ENCODE results near the gene MACROH2A1.

MACROH2A1 gene

GRCh38 chr5:135353952-135354721, 44.9 kb downstream of the MACROH2A1 start:
- DNase-seq (ENCODE audit: low spot score) = no peak

DNA sequence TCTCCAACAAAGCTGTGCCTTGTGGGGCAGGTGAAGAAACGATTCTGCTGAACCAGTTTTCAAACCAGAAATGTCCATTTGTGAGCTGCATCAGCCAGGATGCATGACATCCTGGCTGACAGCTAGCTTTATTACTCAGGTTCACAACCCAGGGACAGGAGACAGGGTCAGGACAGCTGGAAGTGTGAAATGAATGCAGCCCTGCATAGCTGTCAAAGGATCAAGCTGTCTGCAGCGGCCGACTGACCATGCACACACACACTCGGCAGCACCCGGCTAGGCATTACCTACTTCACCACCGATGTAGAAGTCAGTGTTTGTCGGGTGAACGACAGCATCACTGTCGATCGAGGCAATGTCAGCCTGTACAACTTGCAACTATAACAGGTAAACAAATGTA, 48.5 kb downstream of the MACROH2A1 start:
- no peak for DNase-seq (ENCODE audit: low spot score)

- no peak for DNase-seq (ENCODE audit: low spot score)
Observed at GRCh38 chr5:135349886-135350285, 49.1 kb downstream of the MACROH2A1 start.

DNA sequence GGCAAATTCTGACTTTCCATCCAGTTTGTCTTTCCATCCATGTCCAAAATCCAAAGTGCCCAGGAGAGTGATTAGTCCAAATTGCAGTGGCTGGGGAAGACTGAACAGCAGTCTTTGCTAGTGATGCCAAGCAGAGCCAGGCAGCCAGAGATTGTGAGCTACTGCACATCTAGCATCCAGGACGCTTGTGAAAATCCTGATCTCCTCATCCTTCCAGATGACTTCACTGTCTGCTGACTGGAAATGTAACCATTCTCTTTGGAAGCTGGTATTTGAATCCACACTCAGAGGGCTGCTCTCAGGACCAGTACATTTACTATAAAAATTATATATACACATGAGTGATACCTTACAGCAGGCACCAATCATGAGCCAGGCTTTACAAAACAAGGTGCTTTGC, 49.6 kb downstream of the MACROH2A1 start:
- DNase-seq (ENCODE audit: low spot score) = no peak

GRCh38 chr5:135348918-135349317, 50.1 kb downstream of the MACROH2A1 start:
- no peak for DNase-seq (ENCODE audit: low spot score)

GRCh38 chr5:135347392-135347791, 51.6 kb downstream of the MACROH2A1 start:
- no peak for DNase-seq (ENCODE audit: low spot score)

GRCh38 chr5:135345956-135346731, 52.9 kb downstream of the MACROH2A1 start:
- DNase-seq (ENCODE audit: low spot score) = no peak

DNA sequence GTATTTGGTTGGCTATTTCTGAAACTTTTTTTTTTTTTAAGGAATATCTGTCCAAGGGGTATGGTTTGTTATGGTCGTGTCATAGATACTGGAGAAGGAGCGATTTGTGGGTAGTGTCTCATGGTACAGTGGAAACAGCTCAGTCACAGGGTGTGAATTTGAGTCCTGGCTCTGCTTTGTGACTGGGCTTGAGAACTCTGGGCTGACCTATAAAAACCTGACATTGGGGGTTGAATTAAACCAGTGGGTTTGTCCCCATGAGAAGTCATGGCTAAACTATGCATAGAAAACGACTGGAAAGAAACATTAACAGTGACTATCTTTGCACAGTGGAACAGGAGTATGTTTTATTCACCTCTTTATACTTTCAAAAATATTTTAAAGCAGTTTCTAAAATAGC, 54.7 kb downstream of the MACROH2A1 start:
- no peak for DNase-seq (ENCODE audit: low spot score)

DNA sequence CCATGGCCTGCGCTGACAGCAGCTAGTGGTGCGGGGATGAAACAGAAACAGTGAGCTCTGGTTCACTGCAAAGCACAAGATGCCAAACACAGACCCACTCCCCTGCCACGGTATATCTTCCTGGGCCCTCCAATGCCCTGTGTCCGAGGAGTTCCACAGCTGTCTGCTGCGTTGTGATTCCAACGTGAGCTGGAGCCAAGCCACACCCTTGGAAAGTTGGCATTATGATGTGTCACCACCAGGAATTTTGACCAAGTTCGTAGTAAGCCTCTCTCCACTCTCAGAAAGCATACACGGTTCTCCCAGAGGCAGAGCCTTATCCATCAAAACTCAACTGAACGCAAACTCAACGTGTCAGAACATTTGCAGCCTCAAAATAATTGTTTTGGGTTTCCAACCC, 55.6 kb downstream of the MACROH2A1 start:
- DNase-seq (ENCODE audit: low spot score) = no peak

DNA sequence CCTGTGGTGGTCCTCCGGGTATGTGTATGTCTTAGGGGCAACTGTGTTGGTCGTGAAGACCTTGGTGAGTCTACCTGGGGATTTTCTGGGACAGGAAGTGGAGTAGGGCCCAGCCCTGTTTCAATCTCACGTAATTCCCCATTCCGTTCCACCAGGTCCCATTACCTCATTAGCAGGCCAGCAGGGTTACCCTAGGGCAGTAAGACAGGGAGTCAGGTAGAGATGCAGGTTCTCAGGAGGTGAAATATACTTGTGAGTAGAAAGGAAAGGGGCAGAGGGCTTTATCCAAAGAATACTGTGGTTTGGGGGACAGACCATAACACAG, 56.5 kb downstream of the MACROH2A1 start:
- DNase-seq (ENCODE audit: low spot score) = no peak

DNA sequence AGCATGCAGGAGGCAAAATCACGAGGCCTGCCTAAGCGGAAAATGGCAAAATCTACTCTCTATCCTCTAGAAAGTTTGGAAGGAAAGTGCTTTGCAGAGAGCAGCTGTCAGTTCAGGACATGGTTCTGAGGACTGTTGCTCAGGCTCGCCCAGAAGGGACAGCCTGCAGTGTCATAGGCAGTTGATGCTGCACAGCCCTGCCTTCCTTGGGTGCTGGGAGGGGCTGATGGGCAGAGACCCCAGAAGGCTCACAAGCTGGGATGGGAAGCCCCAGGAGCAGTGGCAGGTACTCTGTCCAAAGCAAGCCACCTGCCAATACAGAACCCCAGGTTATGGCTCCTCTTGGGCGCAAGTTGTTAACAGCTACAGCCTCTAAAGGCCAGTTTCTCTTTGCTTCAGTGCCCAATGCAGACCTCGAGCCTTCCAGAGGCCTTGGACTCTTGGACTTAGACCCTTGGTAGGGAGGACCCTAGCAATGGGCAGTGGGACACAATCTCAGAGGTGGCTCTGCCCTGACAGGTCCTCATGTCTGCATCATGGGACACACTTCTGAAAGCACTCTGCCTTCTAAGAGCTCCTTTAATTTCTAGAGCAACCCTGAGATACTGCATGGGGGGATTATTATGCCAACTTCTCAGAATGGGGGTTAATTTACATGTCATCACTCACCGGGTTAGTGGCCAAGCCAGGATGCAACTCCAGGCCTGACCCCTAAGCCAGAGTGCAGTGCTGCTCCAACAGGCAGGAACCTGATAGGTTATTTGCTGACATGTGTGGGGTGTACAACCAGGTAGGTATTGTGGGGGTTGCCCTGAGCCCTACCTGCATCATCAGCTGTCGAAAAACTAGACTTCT, 57.1 kb downstream of the MACROH2A1 start:
- no peak for DNase-seq (ENCODE audit: low spot score)

DNA sequence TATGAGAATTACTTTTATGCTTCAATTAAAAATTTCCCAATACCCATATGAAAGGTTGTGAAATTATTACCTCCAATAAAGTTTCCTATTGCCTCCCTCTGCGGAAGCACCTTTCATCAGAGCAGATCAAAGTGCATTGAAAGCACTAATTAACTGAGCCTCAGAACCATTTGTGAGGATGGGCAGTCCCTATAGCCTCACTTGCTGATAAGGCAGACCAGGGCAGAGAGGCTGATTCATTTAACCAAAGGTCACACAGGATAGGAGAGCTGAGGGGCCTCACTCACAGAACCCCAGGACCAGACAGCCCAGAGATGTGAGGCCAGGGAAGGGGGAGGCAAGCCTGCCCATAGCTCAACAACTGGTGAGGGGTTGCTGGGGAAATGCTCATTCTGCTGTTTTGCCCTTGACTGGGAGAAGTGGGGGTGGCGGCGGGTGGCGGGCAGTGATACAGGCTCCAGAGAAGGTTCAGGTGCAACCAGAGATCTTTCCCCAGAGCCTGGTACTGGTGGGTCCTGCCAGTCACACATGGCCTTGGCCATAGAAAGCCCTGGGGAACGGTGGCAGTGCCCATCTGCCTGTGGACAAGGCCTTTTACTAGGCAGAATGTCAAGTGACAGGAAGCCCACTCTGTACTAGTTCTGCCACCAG, 57.9 kb downstream of the MACROH2A1 start:
- no peak for DNase-seq (ENCODE audit: low spot score)

DNA sequence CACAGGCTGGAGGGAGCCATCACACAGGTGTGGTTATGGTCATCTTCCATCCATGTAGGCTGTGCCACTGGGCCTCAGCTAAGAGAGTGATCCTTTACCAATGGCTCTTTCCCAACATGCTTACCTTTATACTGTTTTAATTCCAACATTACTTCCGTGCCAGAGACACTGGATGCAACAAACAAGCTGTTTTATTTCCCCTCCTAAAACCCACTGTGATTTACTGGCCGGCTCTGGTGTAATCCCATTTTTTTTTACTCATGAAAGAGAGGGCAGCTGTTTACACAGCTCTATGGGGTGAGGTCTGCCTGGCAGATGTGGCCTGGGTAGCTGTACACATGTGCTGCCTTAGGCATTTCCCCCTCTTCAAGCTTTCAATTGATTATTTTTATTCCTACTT, 58.5 kb downstream of the MACROH2A1 start:
- DNase-seq (ENCODE audit: low spot score) = no peak

DNA sequence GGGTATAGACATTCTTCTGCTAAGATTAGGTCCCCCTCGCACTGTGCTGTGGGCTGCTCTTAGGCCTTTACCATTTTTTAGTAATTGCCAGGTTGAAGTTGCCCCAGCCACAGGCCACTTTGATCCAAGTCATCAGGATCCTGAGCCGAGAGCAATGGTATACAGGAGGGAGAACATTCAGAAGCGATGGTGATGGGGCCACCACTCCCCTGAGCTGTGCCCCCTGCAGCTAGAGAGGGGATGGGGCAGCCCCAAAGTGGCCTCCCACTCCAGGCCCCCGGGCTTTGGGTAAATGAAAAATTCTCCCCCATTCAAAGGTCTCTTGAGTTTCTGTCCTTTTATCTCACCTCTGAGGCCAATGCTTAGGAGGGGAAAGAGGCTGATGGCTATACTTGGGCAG, 59.4 kb downstream of the MACROH2A1 start:
- no peak for DNase-seq (ENCODE audit: low spot score)

DNA sequence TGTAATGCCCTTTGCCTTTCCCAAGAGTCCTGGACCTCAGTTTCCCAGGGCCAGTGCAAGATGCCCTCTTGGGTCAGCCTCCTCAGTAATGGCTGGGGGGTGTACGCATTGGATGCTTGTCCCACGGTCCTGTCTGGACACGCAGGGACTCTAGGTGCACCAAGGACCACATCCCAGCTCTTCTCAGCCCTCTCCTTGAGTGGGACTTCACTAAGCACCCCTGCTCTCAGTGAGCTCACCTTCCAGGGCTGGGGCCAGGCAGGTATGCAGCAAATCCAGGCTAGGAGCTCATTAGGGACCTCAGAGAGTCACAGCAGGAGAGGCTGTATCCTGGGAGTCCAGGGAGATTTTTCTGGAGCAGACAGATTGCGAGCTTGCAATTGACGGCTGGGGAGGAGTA, 59.8 kb downstream of the MACROH2A1 start:
- no peak for DNase-seq (ENCODE audit: low spot score)

- no peak for DNase-seq (ENCODE audit: low spot score)
Observed at GRCh38 chr5:135337064-135337463, 62.0 kb downstream of the MACROH2A1 start.

DNA sequence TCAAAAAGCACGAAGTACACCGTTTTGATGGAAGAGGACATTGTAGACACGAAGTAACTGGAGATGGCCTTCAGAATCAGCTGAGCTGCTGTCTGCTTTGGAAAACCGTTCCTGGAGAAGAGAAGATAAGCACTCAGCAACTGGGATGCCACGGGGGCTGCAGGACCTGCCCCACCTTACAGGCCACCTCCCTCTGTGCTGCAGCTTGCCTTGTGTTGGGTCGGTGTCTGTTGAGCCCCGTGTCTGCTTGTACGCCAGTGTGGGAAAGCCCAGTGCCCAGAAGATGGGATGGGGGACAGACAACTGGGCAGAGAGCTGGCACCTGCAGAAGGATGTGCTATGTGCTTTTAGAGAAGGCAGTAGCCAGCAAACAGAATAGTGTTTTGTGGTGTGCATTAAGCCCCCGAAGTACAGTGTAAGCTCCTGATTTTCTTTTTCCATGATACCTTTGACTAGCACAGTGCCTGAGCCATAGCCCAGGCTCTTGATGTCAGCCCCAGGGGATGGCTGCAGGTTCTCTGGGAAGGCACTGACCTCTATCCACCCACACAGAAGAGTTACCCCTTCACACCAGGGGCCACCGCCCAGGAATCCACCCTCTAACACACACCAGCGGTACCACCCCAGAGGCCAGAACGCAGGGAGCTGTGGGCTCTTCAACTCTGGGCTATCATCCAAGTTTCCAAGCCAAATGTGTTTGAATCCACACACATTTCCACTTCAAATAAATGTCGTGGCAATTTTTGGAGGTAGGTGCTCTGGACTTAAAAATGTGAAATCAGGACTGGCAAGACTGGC, 63.8 kb downstream of the MACROH2A1 start:
- DNase-seq (ENCODE audit: low spot score) = no peak

DNA sequence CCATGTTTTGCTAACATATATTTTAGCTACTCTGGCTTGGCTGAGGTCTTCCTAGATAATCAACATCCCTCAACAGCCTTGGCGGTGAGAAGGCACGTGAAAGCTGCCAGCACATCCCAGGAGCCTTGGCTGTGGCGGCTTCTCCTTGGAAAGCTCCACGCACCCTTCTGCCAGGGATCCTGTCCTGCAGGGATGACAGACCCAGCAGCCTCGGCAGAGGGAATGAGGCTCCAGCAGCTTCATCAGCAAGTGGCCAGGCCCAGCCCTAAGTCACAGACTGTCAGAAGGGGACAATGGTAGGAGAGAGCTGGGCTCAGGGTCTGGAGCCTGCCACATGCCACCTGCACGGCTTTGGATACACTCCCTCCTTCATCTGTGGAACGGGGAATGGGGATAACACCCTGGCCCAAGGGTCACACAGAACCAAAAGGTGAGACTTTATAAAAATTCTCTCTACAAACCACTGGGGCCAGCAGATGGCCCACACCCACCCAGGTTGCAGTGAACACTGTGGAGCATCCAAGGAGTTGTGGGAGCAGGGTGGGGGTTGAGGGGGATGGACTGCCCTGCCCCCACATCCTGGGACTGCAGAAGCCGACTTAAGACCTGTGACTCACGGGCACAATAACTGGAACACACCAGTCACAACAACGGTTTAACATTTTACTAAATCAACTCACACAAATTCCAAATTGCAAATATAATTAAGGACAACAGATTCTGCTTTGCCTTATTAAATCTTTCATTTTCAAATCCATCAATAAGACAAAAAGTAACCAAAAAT, 65.1 kb downstream of the MACROH2A1 start:
- DNase-seq (ENCODE audit: low spot score) = no peak

DNA sequence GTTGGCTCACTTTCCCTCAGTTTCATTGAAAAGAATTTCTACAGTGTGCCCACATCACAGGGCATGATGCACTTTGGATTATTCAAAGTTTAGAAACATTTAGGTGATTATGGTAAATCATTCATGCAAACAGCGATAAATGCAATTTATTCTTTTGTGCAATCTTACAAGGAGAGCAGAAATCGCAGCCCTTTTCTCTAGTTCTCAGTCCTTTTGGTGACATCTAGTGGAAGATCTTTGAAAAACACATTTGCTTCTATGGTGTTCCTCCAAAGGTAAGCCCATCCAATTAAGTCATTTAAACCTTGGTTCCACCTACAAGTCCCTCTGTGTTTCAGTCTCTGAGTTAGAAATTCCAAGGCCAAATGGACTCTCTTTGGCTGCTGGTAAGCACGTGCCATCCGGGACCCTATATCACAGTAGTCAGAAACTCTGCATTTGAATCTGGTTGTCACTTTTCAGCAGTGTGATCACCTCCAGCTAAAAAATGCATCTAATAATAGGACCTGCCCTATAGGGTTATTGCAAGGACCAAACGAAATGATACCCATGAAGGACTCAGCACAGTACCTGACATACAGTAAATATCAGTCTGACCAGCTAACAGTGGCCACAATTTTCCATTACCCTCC, 66.4 kb downstream of the MACROH2A1 start:
- DNase-seq (ENCODE audit: low spot score) = peak; percentile 64

DNA sequence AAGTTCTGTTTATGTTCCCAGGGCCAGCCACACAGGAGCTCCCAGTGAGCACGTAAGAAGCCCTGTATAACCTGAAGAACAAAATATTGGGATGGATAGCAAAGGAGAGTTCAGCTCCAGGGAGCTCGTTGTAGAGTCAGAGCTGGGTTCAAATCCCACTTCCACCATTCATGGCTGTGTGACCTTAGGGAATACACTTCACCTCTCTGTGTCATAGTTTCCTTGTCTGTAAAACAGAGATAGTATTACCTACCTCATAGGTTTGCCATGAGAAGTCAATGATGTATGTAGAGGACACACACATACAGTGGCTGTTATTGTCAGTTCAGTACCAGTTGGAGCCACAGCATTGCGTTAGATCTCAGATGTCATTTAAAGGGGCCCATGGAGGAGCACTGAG, 67.4 kb downstream of the MACROH2A1 start:
- DNase-seq (ENCODE audit: low spot score) = no peak

Data from kidney capillary endothelial cell (primary cell).